ENCODE results near the gene TGFB2.

- TF ChIP-seq CTCF (IDR thresholded peaks at IDR 0.05; ENCODE audit: insufficient read depth, low read length) (no peak), POLR2AphosphoS5 (IDR thresholded peaks at IDR 0.05; ENCODE audit: low read depth) (no peak), GABPA (IDR thresholded peaks at IDR 0.05; ENCODE audit: low read depth) (no peak)
These were observed 109.7 kb downstream of the TGFB2 start for GRCh38 chr1:218454700-218455282.
